Ascending aorta (tissue), 2 donors: ENCODE data around the gene TUT7. TPM values are rescaled to one million over a fixed set of nuclear protein-coding genes. Genes with fewer than 3 reads are reported as not detected.

Source experiments
- DNase-seq, 2 donors: peaks; one replicate each; pipeline ENCODE4 v3.0.0-alpha.2; 2019; ENCODE audit warnings: low spot score in 2 of 2
- H3K27ac ChIP-seq, 2 donors: fragments of 200-600 bp; sonication (generic); one replicate each; pipeline ENCODE4 v1.5.1; 2016 to 2017; ENCODE audit warnings: mild to moderate bottlenecking in 1 of 2
- H3K27me3 ChIP-seq: fragments of 200-600 bp; sonication (generic); one replicate; pipeline ENCODE4 v1.5.1; 2017
- H3K36me3 ChIP-seq, 2 donors: fragments of 200-600 bp; sonication (generic); one replicate each; pipeline ENCODE4 v1.5.1; 2016
- H3K4me1 ChIP-seq, 2 donors: fragments of 200-600 bp; sonication (generic); one replicate each; pipeline ENCODE4 v1.5.1; 2016 to 2017; ENCODE audit warnings: mild to moderate bottlenecking in 1 of 2
- H3K4me3 ChIP-seq, 2 donors: fragments of 200-600 bp; sonication (generic); one replicate each; pipeline ENCODE4 v1.5.1; 2016 to 2017; ENCODE audit warnings: mild to moderate bottlenecking in 1 of 2
- H3K9me3 ChIP-seq, 2 donors: fragments of 200-600 bp; sonication (generic); one replicate each; pipeline ENCODE4 v1.5.1; 2016
- CTCF ChIP-seq, 3 experiments: fragments of 200-600 bp in 2 of 3; fragments of 450-650 bp in 1 of 3; sonication (generic) in 2 of 3; IDR thresholded peaks; one replicate each; pipeline ENCODE4 v1.5.1; 2016 to 2019; ENCODE audit warnings: antibody characterized with exemption in 3 of 3, mild to moderate bottlenecking in 1 of 3, moderate library complexity in 1 of 3
- intact Hi-C: fragments of 100-400 bp; cut with DNase I; formaldehyde crosslinking; loops from one replicate; pipeline ENCODE4 v1.15.1; 2023
- total RNA-seq: library from RNA; depleted of rRNA; stranded (reverse); fragments of >200 nt; gene quantifications from one replicate; pipeline ENCODE4 v1.1.0, GENCODE V29; 2016

The TUT7 gene
- total RNA-seq, 1 donor from 2014 or later: 12.9 TPM

GRCh38 chr9:86286278-86286677 is 67.9 kb downstream of the TUT7 start:
- Histone ChIP-seq H3K27ac (no peak overlapping the region), H3K9me3 (no peaks in the 10 kb centered on the region), H3K4me1 (peaks cover 0 to under 1% of the 10 kb centered on the region in 2 donors), H3K4me3 (no peak overlapping the region), H3K36me3 (peaks cover 0 to 11% of the 10 kb centered on the region in 2 donors), H3K27me3 (no peaks in the 10 kb centered on the region)
- intact Hi-C loops: no loop called here
- TF ChIP-seq CTCF (IDR thresholded peaks at IDR 0.05): no peak
- no peak for DNase-seq

GRCh38 chr9:86285261-86285660 is 68.9 kb downstream of the TUT7 start:
- intact Hi-C loops: no loop called here
- peaks cover 0 to 11% of the 10 kb centered on the region in 2 donors for H3K36me3 ChIP-seq
- DNase-seq: no peak
- peaks cover 0 to 9% of the 10 kb centered on the region in 2 donors for H3K4me1 ChIP-seq
- no peaks in the 10 kb centered on the region for H3K27me3 ChIP-seq
- no peak overlapping the region for H3K27ac ChIP-seq
- H3K9me3 ChIP-seq: no peaks in the 10 kb centered on the region
- TF ChIP-seq CTCF (IDR thresholded peaks at IDR 0.05): no peak
- H3K4me3 ChIP-seq: no peak overlapping the region

- H3K4me3 ChIP-seq: peak overlapping the region; percentile 68 to 81
- no peak for TF ChIP-seq CTCF (IDR thresholded peaks at IDR 0.05)
- no peak for DNase-seq
These were observed 71.2 kb downstream of the TUT7 start for GRCh38 chr9:86282979-86283535.

GRCh38 chr9:86282077-86282978 is 71.9 kb downstream of the TUT7 start, which contains the start of gene ISCA1:
Gene ISCA1, minus strand, starts transcription at chr9:86282538. Its CDS starts 80 bp downstream, at chr9:86282458.
- peak; percentile 94 to 98 for DNase-seq
- intact Hi-C loops: loop anchor here (1.0 to 5.0 kb wide), 5 partner anchors 72 to 1430 kb away; partner anchors contain the start of genes AGTPBP1, NAA35 and TUT7
- no peak for TF ChIP-seq CTCF (IDR thresholded peaks at IDR 0.05)
- peak within 1 kb of the TSS; percentile 68 to 81 for H3K4me3 ChIP-seq
- H3K4me1 ChIP-seq: peaks cover 0 to 15% of the 10 kb centered on the region in 2 donors
- H3K27me3 ChIP-seq: no peaks in the 10 kb centered on the region
- H3K27ac ChIP-seq: peak within 1 kb of the TSS; percentile 91 to 98
- no peaks in the 10 kb centered on the region for H3K9me3 ChIP-seq
- no peaks in the 10 kb centered on the region for H3K36me3 ChIP-seq

More at GRCh38 chr9:86282979-86283535, 71.2 kb downstream of the TUT7 start:
- Histone ChIP-seq H3K36me3 (peaks cover 0 to 6% of the 10 kb centered on the region in 2 donors), H3K27me3 (no peaks in the 10 kb centered on the region), H3K4me1 (peaks cover 0 to 15% of the 10 kb centered on the region in 2 donors), H3K27ac (peak overlapping the region; percentile 91 to 98), H3K9me3 (no peaks in the 10 kb centered on the region)
- intact Hi-C loops: loop anchor here (1.0 to 5.0 kb wide), 5 partner anchors 71 to 1429 kb away; partner anchors contain the start of genes AGTPBP1, NAA35 and TUT7

- peak overlapping the region; percentile 68 to 81 for H3K4me3 ChIP-seq
- no peak for DNase-seq
- intact Hi-C loops: loop anchor here (1.0 to 5.0 kb wide), 5 partner anchors 73 to 1431 kb away; partner anchors contain the start of genes AGTPBP1, NAA35 and TUT7
- no peaks in the 10 kb centered on the region for H3K36me3 ChIP-seq
- no peaks in the 10 kb centered on the region for H3K27me3 ChIP-seq
- H3K9me3 ChIP-seq: no peaks in the 10 kb centered on the region
- TF ChIP-seq CTCF (IDR thresholded peaks at IDR 0.05): no peak
- peak overlapping the region; percentile 91 to 98 for H3K27ac ChIP-seq
- H3K4me1 ChIP-seq: peaks cover 0 to 15% of the 10 kb centered on the region in 2 donors
These were observed 72.6 kb downstream of the TUT7 start for GRCh38 chr9:86281593-86282076.
